NCI-H345 treated with DMSO at 0.1 percent for 48 hours (cell line): Measurements from ENCODE around the gene RASGEF1C.
"Not testable (repeated sequence)": the region's sequence is repeated elsewhere in the genome, so short reads cannot be mapped to it uniquely, and the experiment has no call there.

Experiments
- DNase-seq: peaks from one replicate; lab custom pipeline; 2025; ENCODE audit not compliant: unreplicated experiment; lab: John Stamatoyannopoulos, UW

RASGEF1C gene

GRCh38 chr5:180103487-180104167 is 105.4 kb downstream of the RASGEF1C start:
- DNase-seq = no peak

GRCh38 chr5:180102636-180103035 is 106.4 kb downstream of the RASGEF1C start:
- no peak for DNase-seq

- DNase-seq = no peak
Measured at GRCh38 chr5:180101451-180102105, 107.4 kb downstream of the RASGEF1C start.

GRCh38 chr5:180100621-180101450 is 108.2 kb downstream of the RASGEF1C start:
- no peak for DNase-seq

- no peak for DNase-seq
Measured at GRCh38 chr5:180099733-180100611, 109.0 kb downstream of the RASGEF1C start.

- no peak for DNase-seq
Measured at GRCh38 chr5:180098991-180099732, 109.8 kb downstream of the RASGEF1C start.

- no peak for DNase-seq
Measured at GRCh38 chr5:180098526-180098925, 110.5 kb downstream of the RASGEF1C start.

- DNase-seq = no peak
Measured at GRCh38 chr5:180097926-180098325, 111.1 kb downstream of the RASGEF1C start.

- DNase-seq = no peak
Measured at GRCh38 chr5:180097163-180097894, 111.7 kb downstream of the RASGEF1C start.

- no peak for DNase-seq
Measured at GRCh38 chr5:180096616-180097015, 112.4 kb downstream of the RASGEF1C start.

GRCh38 chr5:180095545-180095944 is 113.5 kb downstream of the RASGEF1C start:
- no peak for DNase-seq

GRCh38 chr5:180093651-180094382 is 115.2 kb downstream of the RASGEF1C start:
- DNase-seq = no peak

- DNase-seq = no peak
Measured at GRCh38 chr5:180093241-180093640, 115.8 kb downstream of the RASGEF1C start.

- peak; percentile 8 for DNase-seq
Measured at GRCh38 chr5:180090769-180091546, 118.1 kb downstream of the RASGEF1C start.

- DNase-seq = peak; percentile 11
Measured at GRCh38 chr5:180090098-180090768, 118.8 kb downstream of the RASGEF1C start.

- not testable (repeated sequence) for DNase-seq
Measured at GRCh38 chr5:180089628-180090027, 119.4 kb downstream of the RASGEF1C start.

- no peak for DNase-seq
Measured at GRCh38 chr5:180088561-180088960, 120.5 kb downstream of the RASGEF1C start.
